ENCODE measurements around the gene MAML1. TPM values are rescaled to one million over a fixed set of nuclear protein-coding genes. Genes with fewer than 3 reads are reported as not detected.
A peak's percentile ranks its signal among the peaks of the same experiment; 100 is the strongest.

MAML1 gene
- total and polyA plus RNA-seq, 4 donors = 6.7 to 34.5 (median 20.5) TPM

DNA sequence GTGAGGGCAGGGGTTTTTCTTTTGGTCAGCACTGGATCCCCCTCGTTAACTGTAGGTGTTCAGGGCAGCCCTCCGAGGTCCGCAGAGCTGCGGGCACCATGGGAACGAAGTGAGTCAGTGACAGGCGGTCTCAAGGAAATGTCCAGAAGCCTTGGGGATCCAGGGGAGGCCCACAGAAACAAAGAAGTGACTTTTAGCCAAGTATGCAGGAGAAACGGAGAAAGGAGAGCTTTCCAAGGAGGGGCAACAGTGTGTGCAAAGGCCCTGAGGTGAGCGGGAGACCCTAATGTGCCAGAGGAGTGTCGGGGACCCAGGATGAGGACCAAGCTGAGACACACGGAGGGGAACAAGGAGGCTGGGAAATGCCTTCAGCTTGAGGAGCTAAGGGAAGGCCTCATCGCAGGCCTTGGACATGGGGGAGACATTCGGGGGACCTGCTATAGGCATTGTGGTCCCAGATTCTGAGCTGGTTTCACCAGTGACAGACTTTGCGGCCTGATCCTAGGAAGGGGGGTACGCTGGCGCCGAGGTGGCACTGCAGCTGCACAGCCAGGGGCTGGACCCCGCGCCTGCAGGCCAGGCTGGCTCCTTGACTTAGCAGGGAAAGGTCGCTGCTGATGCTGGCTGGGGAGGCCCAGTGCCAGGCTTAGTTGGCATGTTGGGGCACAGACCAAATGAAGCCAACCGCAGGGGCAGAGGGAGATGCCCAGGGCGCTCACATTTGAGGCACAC lies 64.4 kb downstream of the MAML1 start:
- Histone ChIP-seq H3K4me1 (ENCODE audit: control insufficient read depth in 5 of 5, insufficient read depth in 5 of 5, low read length in 5 of 5) (peaks cover 3 to 44% (median 7%) of the 10 kb centered on the region in 5 donors), H3K9ac (ENCODE audit: insufficient read depth in 1 of 2, low read length in 2 of 2) (no peak overlapping the region), H3K36me3 (ENCODE audit: control insufficient read depth in 4 of 4, insufficient read depth in 4 of 4, low read length in 4 of 4) (peaks cover 0 to 39% (median 19%) of the 10 kb centered on the region in 4 donors), H3K4me3 (no peak overlapping the region), H3K27ac (ENCODE audit: low read depth in 1 of 2, low read length in 1 of 2) (peak overlapping the region in 1 of 2 donors; percentile 77), H3K9me3 (ENCODE audit: control insufficient read depth in 4 of 4, insufficient read depth in 3 of 4, low read length in 3 of 4) (no peaks in the 10 kb centered on the region), H3K27me3 (ENCODE audit: control insufficient read depth in 3 of 3, insufficient read depth in 3 of 3, low read length in 2 of 3) (no peaks in the 10 kb centered on the region)
- WGBS, 2 donors = 92% methylated on average over 21 of the region's 21 CpGs
- DNase-seq (no peak), ATAC-seq (ENCODE audit: insufficient read depth, low FRiP score) (no peak)
- no peak for TF ChIP-seq CTCF (IDR thresholded peaks at IDR 0.05; ENCODE audit: control extremely low read depth, extremely low read depth)

DNA sequence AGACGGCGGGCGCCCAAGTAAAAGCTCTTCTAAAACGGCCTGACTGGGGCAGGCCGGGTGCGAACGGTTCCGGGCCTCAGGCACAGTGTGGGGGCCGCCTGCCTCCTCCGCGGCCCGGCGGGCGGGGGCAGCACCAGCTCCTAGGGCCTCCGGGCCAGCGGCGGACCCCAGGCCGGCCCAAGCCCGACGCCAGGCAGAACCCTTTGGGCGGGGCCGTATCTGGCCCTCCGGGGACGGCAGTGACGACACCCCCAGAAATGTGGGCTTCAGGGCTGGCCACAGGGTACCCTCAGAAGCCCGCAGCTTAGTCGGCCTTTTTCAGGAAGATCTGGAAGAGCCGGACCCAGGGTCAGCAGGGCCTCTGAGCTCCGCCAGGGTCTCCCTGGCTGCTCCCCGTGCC lies 65.1 kb downstream of the MAML1 start:
- peaks cover 0 to 39% (median 20%) of the 10 kb centered on the region in 4 donors for H3K36me3 ChIP-seq (ENCODE audit: control insufficient read depth in 4 of 4, insufficient read depth in 4 of 4, low read length in 4 of 4)
- no peak overlapping the region for H3K9ac ChIP-seq (ENCODE audit: insufficient read depth in 1 of 2, low read length in 2 of 2)
- no peak overlapping the region for H3K4me3 ChIP-seq
- no peak overlapping the region for H3K27ac ChIP-seq (ENCODE audit: low read depth in 1 of 2, low read length in 1 of 2)
- no peak for TF ChIP-seq CTCF (IDR thresholded peaks at IDR 0.05; ENCODE audit: control extremely low read depth, extremely low read depth)
- 96% methylated on average over 30 of the region's 30 CpGs for WGBS, 2 donors
- DNase-seq = no peak
- H3K4me1 ChIP-seq (ENCODE audit: control insufficient read depth in 5 of 5, insufficient read depth in 5 of 5, low read length in 5 of 5) = peaks cover 0 to 39% (median 7%) of the 10 kb centered on the region in 5 donors
- no peaks in the 10 kb centered on the region for H3K27me3 ChIP-seq (ENCODE audit: control insufficient read depth in 3 of 3, insufficient read depth in 3 of 3, low read length in 2 of 3)
- no peaks in the 10 kb centered on the region for H3K9me3 ChIP-seq (ENCODE audit: control insufficient read depth in 4 of 4, insufficient read depth in 3 of 4, low read length in 3 of 4)
- ATAC-seq (ENCODE audit: insufficient read depth, low FRiP score) = no peak

GRCh38 chr5:179798144-179798770 lies 65.6 kb downstream of the MAML1 start:
- Histone ChIP-seq H3K9me3 (ENCODE audit: control insufficient read depth in 4 of 4, insufficient read depth in 3 of 4, low read length in 3 of 4) (no peaks in the 10 kb centered on the region), H3K9ac (ENCODE audit: insufficient read depth in 1 of 2, low read length in 2 of 2) (no peak overlapping the region), H3K27me3 (ENCODE audit: control insufficient read depth in 3 of 3, insufficient read depth in 3 of 3, low read length in 2 of 3) (no peaks in the 10 kb centered on the region), H3K4me1 (ENCODE audit: control insufficient read depth in 5 of 5, insufficient read depth in 5 of 5, low read length in 5 of 5) (peaks cover 0 to 39% (median 5%) of the 10 kb centered on the region in 5 donors), H3K27ac (ENCODE audit: low read depth in 1 of 2, low read length in 1 of 2) (no peak overlapping the region), H3K4me3 (no peak overlapping the region), H3K36me3 (ENCODE audit: control insufficient read depth in 4 of 4, insufficient read depth in 4 of 4, low read length in 4 of 4) (peaks cover 0 to 39% (median 21%) of the 10 kb centered on the region in 4 donors)
- whole genome bisulfite sequencing, 2 donors = 96 to 99% methylated on average over 23 of the region's 23 CpGs
- no peak for ATAC-seq (ENCODE audit: insufficient read depth, low FRiP score)
- no peak for TF ChIP-seq CTCF (IDR thresholded peaks at IDR 0.05; ENCODE audit: control extremely low read depth, extremely low read depth)
- DNase-seq = no peak
